ENCODE measurements around the gene MAGI2. TPM values are rescaled to one million over a fixed set of nuclear protein-coding genes. Genes with fewer than 3 reads are reported as not detected.

MAGI2 gene
- total RNA-seq, 1 donor = 18.8 TPM

DNA sequence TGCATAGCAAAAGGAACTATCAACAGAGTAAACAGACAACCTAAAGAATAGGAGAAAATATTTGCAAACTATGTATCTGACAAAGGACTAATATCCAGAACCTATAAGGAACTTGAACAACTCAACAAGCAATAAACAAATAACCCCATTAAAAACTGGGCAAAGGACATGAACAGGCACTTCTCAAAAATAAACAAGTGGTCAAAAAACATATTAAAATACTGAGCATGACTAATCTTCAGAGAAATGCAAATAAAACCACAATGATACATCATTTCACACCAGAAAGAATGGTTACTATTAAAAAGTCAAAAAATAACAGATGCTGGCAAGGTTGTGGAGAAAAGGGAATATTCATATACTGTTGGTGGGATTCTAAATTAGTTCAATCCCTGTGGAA lies 17.1 kb downstream of the MAGI2 start:
- H3K36me3 ChIP-seq (ENCODE audit: insufficient read depth, low read length) = no peaks in the 10 kb centered on the region
- TF ChIP-seq, protein P1, sequence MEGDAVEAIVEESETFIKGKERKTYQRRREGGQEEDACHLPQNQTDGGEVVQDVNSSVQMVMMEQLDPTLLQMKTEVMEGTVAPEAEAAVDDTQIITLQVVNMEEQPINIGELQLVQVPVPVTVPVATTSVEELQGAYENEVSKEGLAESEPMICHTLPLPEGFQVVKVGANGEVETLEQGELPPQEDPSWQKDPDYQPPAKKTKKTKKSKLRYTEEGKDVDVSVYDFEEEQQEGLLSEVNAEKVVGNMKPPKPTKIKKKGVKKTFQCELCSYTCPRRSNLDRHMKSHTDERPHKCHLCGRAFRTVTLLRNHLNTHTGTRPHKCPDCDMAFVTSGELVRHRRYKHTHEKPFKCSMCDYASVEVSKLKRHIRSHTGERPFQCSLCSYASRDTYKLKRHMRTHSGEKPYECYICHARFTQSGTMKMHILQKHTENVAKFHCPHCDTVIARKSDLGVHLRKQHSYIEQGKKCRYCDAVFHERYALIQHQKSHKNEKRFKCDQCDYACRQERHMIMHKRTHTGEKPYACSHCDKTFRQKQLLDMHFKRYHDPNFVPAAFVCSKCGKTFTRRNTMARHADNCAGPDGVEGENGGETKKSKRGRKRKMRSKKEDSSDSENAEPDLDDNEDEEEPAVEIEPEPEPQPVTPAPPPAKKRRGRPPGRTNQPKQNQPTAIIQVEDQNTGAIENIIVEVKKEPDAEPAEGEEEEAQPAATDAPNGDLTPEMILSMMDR (IDR thresholded peaks at IDR 0.05; ENCODE audit: extremely low read depth, low read depth, low read length) = no peak
- peaks cover 31% of the 10 kb centered on the region for H3K79me2 ChIP-seq (ENCODE audit: insufficient read depth, low read length)
- H3K27me3 ChIP-seq (ENCODE audit: insufficient read depth, low read length) = no peaks in the 10 kb centered on the region
- no peak overlapping the region for H3K4me3 ChIP-seq (ENCODE audit: insufficient read depth, low read length)
- H3K4me1 ChIP-seq (ENCODE audit: insufficient read depth, low read length) = peaks cover 14% of the 10 kb centered on the region
- H2AFZ ChIP-seq (ENCODE audit: low read length) = no peak overlapping the region
- no peak overlapping the region for H3K4me2 ChIP-seq (ENCODE audit: insufficient read depth, low read length)
- no peak overlapping the region for H3K27ac ChIP-seq (ENCODE audit: low read depth, low read length)
- no peaks in the 10 kb centered on the region for H3K9me3 ChIP-seq (ENCODE audit: low read depth, low read length)
- no peaks in the 10 kb centered on the region for H4K20me1 ChIP-seq (ENCODE audit: insufficient read depth, low read length)
- no peak for DNase-seq (ENCODE audit: insufficient read length, low spot score, missing footprints)

DNA sequence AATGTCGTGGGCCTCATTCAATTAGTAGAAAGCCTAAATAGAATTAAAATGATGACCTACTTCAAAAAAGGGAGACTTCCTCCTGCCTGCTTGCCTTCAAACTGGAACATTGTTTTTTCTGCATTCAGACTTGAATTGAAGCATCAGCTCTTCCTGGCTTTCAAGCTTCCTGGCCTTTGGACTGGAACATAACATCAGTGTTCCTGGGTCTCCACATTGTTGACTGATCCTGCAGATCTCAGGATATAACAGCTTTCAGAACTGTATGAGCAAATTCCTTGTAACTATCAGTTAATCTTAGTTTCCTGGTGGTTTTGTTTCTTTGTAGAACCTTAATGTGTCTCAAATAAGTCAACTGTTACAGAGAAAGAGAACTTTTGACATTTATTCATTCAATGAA lies 18.6 kb downstream of the MAGI2 start:
- DNase-seq (ENCODE audit: insufficient read length, low spot score, missing footprints) = no peak
- Histone ChIP-seq H3K9me3 (ENCODE audit: low read depth, low read length) (no peaks in the 10 kb centered on the region), H3K4me1 (ENCODE audit: insufficient read depth, low read length) (peaks cover 14% of the 10 kb centered on the region), H3K27ac (ENCODE audit: low read depth, low read length) (peak overlapping the region; percentile 49), H3K27me3 (ENCODE audit: insufficient read depth, low read length) (no peaks in the 10 kb centered on the region), H4K20me1 (ENCODE audit: insufficient read depth, low read length) (no peaks in the 10 kb centered on the region), H3K36me3 (ENCODE audit: insufficient read depth, low read length) (no peaks in the 10 kb centered on the region), H3K4me3 (ENCODE audit: insufficient read depth, low read length) (no peak overlapping the region), H2AFZ (ENCODE audit: low read length) (no peak overlapping the region), H3K79me2 (ENCODE audit: insufficient read depth, low read length) (peaks cover 33% of the 10 kb centered on the region), H3K4me2 (ENCODE audit: insufficient read depth, low read length) (peak overlapping the region; percentile 60)
- TF ChIP-seq, protein P1 (IDR thresholded peaks at IDR 0.05; ENCODE audit: extremely low read depth, low read depth, low read length) = no peak

DNA sequence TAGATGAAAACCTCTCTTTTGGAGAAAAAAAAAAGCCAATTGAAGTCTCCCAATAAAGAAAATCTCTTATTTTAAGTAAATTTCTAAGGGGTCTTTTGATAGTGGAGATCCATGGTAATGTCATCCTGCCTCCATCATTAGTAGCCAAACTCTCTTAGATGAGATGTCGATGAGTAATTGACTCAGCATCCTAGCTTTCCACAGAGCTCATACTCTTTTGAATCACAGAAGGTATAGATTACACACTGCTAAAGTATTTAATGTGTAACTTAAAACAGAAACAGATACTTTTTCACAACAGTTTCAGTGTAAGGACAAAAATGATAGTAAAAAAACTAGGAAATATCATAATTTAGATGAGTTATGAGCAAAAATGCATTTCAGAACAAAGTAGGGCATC lies 19.4 kb downstream of the MAGI2 start:
- Histone ChIP-seq H2AFZ (ENCODE audit: low read length) (no peak overlapping the region), H4K20me1 (ENCODE audit: insufficient read depth, low read length) (no peaks in the 10 kb centered on the region), H3K4me1 (ENCODE audit: insufficient read depth, low read length) (peaks cover 14% of the 10 kb centered on the region), H3K4me2 (ENCODE audit: insufficient read depth, low read length) (peak overlapping the region; percentile 60), H3K27ac (ENCODE audit: low read depth, low read length) (peak overlapping the region; percentile 49), H3K4me3 (ENCODE audit: insufficient read depth, low read length) (no peak overlapping the region), H3K9me3 (ENCODE audit: low read depth, low read length) (no peaks in the 10 kb centered on the region), H3K79me2 (ENCODE audit: insufficient read depth, low read length) (peaks cover 31% of the 10 kb centered on the region), H3K36me3 (ENCODE audit: insufficient read depth, low read length) (no peaks in the 10 kb centered on the region), H3K27me3 (ENCODE audit: insufficient read depth, low read length) (no peaks in the 10 kb centered on the region)
- DNase-seq (ENCODE audit: insufficient read length, low spot score, missing footprints) = peak; percentile 84
- TF ChIP-seq, protein P1 (IDR thresholded peaks at IDR 0.05; ENCODE audit: extremely low read depth, low read depth, low read length) = no peak

DNA sequence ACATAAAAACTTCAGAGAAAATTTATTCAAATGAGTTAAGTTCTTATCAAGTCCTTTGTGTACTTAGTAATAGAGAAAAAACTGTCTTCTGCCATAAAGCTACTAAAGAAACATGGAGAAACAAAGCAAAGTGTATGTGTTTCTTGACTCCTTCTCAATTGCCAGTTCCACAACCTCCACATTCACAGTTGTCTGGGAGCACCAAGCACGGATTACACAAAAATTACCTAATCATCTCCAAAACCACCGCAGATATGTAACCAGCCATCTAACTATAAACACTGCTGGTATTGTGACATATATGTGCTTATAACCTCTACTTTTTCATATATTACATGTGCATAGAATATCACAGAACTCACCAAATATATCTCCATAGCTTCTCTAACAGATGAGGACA lies 23.1 kb downstream of the MAGI2 start:
- Histone ChIP-seq H3K4me3 (ENCODE audit: insufficient read depth, low read length) (no peak overlapping the region), H3K4me1 (ENCODE audit: insufficient read depth, low read length) (peaks cover 14% of the 10 kb centered on the region), H4K20me1 (ENCODE audit: insufficient read depth, low read length) (no peaks in the 10 kb centered on the region), H3K79me2 (ENCODE audit: insufficient read depth, low read length) (peaks cover 13% of the 10 kb centered on the region), H3K36me3 (ENCODE audit: insufficient read depth, low read length) (no peaks in the 10 kb centered on the region), H3K9me3 (ENCODE audit: low read depth, low read length) (no peaks in the 10 kb centered on the region), H2AFZ (ENCODE audit: low read length) (no peak overlapping the region), H3K4me2 (ENCODE audit: insufficient read depth, low read length) (no peak overlapping the region), H3K27ac (ENCODE audit: low read depth, low read length) (no peak overlapping the region), H3K27me3 (ENCODE audit: insufficient read depth, low read length) (no peaks in the 10 kb centered on the region)
- TF ChIP-seq, protein P1 (IDR thresholded peaks at IDR 0.05; ENCODE audit: extremely low read depth, low read depth, low read length) = no peak
- no peak for DNase-seq (ENCODE audit: insufficient read length, low spot score, missing footprints)

All from osteoblast (primary cell).